ENCODE measurements around the gene ANKUB1.

ANKUB1 gene

DNA sequence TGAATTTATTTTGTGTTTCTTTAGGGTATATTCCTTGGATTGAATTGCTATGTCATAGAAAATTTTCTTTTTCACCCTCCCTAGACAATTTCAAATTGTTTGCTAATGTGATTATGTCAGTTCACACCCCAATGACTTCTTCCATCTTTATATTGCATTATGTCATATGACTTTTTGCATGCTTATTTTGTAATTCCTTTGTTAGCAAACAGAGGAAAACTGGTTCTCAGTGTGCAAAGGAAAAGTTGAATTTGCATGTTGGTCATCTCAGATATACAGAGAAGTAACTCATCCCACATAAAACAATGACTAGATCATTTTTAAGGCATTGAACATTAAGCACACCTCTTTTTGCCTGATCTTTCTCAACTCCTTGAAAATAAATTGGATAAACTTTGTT lies 17.3 kb upstream of the ANKUB1 start:
- no peak for DNase-seq (ENCODE audit: low read depth)

DNA sequence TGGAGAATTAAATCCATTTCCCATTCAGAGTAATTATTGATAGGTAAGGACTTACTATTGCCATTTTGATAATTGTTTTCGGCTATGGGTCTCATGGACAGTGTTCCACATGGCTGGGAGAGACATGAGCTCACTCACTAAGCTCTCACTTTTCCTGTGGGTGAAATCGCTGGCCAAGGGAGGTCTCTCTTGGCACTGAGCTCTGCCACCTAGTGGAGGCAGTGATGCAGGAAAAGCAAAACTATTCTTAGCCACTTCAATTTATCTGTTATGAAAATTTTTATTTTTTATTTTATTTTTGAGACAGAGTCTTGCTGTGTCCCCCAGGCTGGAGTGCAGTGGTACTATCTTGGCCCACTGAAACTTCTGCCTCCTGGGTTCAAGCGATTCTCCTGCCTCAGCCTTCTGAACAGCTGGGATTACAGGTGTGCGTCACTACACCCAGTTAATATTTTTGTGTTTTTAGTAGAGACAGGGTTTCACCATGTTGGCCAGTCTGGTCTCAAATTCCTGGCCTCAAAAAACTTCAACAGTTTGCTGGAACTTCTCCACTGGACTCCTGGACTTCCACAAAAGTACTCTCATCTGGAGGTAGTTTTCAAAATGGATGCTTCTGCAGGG lies 16.0 kb upstream of the ANKUB1 start:
- peak; percentile 38 for DNase-seq (ENCODE audit: low read depth)

DNA sequence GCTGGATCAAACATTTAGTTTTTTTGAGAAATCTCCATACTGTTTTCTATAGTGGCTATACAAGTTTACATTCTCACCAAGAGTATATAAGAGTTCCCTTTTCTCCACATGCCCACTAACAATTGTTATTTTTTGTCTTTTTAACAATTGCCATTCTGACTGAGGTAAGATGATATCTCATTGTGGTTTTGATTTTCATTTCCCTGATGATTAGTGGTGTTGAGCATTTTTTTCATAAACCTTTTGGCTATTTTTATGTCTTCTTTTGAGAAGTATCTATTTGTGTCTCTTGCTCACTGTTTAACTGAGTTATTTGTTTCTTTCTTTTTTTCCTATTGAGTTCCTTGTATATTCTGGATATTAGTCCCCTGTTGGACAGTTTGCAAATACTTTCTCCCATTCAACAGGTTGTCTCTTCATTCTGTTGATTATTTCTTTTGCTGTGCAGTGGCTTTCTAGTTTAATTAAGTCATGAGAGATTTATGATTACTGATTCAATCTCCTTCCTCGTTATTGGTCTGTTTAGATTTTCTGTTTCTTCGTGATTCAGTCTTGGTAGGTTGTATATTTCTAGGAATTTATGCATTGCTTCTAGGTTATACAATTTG lies 13.9 kb upstream of the ANKUB1 start:
- no peak for DNase-seq (ENCODE audit: low read depth)

DNA sequence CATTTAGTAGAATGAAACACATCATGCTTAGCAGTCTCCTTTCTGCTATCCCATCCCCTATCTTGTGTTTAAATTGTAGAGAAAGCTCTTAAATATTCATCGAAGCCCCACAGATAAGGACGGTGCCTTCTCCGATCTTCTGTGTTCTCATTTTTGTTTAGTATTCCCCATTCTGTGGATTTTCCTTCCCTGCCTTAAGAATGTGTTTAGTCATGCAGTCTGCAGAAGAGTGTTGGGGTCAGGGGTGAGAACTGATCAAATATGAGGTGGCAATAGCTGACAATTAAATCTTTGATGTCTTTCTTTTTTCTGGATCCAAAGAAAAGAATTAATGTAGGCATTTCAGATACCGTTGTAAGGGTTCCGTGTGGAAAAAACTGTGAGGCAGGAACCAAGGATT lies 9.3 kb upstream of the ANKUB1 start:
- no peak for DNase-seq (ENCODE audit: low read depth)

DNA sequence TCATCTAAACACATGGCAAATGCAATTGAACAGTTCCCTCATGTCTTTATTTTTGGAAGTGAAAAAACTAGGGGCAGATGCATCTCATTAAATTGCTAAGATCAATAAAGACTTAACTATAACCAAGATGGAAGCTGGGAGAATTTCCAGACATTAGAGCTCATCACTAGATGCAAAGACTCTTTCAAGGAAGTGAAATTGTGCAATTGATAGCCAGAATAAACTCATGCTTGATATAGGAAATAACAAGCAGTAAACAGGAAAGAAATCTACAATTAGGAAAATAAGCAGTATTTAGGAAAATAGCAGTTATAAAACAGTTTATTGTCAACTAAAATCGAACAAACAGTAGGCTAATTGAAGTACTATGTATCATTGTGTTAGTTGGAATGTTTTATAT lies 8.8 kb upstream of the ANKUB1 start:
- no peak for DNase-seq (ENCODE audit: low read depth)

DNA sequence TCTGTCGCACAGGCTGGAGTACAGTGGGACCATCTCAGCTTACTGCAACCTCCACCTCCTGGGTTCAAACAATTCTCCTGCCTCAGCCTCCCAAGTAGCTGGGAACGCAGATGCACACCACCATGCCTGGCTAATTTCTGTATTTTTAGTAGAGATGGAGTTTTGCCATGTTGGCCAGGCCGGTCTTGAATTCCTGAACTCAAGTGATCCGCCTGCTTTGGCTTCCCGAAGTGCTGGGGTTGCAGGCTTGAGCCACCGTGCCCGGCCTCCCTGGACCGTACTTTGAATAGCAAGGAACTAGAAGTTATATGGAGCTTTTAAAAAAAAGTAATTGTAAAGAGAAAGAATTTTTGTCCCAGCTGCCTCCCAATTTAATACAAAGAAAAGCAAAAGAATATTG lies 8.3 kb upstream of the ANKUB1 start:
- DNase-seq (ENCODE audit: low read depth), result no peak

DNA sequence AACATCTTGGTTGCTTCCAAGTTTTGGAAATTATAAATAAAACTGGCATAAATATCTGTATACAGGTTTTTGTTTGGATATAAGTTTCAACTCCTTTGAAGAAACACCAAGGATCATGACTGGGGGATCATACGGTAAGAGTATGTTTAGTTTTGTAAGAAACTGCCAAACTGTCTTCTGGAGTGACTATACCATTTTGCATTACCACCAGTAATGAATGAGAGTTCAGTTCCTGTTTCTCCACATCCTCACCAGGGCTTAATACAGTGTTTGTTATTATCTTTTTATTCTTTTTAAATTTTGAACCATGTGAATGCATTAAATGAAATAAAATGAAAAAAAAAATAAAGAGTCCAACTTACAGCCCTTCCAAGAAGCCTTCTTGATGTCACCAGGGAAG lies 3.7 kb upstream of the ANKUB1 start:
- DNase-seq (ENCODE audit: low read depth), result no peak

DNA sequence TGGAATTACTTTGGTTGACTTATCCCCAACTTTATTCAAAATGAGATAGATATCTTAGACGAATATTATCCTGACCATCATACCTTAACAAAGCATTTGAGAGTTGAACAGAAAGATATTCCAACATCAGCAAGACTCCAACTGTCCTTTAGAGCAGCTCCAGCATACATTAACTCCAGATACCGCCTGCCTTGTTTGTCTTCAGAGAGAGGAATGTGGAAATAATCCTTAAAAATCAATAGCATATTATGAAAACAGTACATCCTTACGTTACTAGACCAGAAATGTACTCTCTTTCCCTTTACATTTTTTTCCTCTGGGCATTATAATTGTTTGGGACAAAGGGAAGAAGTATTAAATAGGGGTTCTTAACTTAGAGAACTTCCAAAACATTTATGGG lies 1.7 kb downstream of the ANKUB1 start:
- DNase-seq (ENCODE audit: low read depth), result no peak

DNA sequence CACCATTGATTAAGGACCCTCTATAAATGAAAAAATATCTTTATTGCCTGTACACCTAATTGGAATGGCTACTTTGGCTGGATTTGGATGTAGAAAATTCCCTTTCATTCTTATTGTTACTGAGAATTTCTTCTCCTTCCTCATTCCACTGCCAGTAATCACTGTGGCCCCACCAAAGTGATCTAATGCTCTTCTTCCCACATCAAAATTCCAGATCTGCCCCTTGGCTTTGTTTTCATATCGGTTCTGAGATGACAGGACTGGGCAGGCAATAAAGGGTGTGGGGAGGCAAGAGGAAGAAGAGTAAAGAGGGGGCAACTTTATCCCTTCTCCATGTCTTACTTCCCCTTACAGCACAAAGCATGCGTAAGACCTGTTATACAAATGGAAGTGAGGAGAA lies 2.1 kb downstream of the ANKUB1 start:
- no peak for DNase-seq (ENCODE audit: low read depth)

DNA sequence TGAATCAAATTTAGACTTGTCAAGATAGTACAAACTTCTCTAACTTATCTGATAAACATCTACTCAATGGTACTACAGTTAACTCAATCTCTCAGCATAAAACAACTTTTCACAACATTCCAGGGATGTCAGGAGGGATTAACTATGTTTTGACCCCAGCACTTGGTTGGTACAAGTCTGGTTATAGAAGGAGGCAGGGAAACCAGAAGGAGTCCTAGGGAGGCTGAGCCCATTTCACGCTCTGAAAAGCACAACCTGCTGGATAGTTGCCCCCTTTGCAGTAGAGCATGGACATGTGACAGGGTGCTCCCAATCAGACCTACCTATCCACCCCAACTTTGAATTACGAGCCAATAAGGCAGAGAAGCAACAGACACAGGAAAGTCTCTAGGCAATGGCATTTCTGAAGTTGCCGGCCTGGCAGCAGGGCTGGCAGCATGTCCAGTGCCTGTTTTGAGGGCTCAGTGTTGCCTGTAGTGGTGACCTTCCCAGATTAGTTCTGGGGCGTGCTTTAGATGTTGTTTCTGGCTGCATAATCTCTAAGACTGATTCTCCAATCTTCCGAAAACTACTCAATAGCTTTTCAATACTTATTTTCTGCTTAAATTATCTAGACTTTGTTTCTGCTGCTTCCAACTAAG lies 8.2 kb downstream of the ANKUB1 start:
- DNase-seq (ENCODE audit: low read depth), result no peak

DNA sequence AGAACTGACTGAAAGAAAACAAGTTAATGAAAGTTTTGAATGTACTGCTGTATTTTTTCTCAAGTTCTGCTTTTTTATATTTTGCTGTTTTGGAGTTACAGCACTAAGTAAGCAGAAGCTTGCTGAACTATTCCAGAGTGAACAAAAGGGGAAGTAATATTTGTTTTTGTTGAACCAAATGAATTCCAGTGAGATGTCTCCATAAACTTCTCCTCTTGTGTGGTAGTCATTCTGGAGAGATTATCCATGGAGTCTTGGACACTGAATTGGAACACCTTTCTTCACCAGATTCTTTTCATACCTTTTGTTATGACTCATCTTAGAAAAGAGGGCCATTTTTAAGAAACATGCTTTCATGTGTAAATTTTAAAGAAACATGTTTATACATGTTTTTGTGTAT lies 8.8 kb downstream of the ANKUB1 start:
- DNase-seq (ENCODE audit: low read depth), result no peak

DNA sequence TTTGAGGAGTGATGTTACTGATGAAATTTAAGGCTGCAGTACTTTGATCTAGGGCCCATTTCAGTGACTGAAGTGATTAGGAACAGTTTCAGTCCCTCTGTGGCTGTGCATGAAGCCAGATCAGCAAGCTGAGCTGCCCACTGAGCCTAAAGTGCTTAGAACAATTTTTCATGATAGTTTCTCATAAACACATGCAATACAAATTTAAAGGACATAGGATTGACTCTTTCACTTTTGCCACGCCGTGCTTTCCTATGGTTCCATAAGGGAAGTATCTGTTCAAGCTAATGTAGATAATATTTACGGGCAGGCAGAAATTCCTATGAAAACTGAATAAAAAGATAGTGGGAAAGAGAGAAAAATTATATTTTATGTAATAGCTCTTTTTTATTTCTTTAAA lies 10.6 kb downstream of the ANKUB1 start:
- DNase-seq (ENCODE audit: low read depth), result no peak

DNA sequence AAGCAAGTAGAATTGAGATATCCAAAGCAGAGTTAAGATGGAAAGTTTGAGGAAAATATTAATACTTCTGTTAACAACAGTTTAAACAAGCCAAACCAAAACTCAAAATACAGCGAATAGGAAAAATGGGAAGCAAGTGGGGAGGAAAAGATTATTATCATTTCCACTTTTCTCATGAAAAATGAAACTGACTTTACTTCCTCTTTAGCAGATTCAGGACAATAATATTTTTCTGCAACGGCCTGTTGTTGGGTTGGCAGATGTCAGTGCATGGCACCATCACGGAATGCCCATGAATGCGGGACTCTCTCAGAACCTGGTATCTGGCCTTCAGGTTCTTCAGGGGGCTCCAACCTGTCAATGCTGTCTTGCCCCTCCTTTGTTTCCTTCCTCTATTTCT lies 11.1 kb downstream of the ANKUB1 start:
- DNase-seq (ENCODE audit: low read depth), result no peak

DNA sequence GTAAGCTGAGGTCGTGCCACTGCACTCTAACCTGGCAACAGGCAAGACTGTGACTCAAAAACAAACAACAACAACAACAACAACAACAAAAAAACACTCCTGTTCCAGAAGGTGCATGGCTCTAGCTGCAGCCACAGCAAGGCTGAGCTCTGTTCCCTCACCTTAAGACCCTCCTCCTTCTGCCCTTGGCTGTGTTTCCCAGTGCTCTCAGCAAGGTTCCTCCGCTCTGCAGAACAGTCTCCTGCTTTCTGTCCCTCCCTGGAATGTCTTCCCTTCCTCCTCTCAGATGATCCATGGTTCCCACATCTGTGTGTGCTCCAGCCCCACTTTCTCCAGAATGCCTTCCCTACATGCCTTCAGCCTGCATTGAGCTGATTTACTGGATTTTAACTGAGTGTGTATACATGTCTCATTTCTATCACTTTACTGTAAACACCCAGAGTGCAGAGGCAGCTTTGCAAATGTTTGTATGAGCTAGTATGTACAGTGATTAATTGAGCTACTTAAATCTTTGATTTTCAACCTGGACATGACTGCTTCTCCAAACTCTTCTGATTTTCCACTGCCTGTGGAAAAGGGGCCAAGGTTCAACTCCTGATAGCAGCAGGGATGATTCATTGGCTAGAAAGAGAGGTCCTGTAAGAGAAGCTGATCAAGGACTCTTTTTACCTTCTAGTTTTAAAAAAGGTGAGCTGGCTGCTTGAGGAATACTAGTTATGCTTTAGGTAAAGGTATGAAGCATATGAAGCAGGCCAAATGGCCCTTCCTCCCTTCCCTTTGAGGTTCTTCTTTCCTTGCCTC lies 14.7 kb downstream of the ANKUB1 start:
- DNase-seq (ENCODE audit: low read depth), result no peak

DNA sequence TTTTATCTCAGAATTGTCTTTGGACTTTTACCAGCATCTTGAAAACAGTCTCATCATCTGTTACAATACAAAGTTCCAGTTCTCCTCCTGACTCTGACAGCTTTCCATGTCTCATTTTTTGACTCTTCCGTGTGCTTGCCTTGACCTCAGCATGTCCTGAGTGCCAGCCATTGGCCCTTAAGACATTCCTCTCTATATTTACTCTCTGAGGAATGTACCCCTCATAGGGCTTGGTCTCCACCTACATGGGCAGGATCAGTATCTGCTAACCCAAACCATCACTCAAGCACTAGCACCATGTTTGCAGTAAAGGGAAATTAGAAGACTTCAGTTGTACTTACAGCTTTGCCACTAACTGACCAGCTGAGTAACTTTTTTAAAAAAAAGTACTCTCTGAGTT lies 16.2 kb downstream of the ANKUB1 start:
- no peak for DNase-seq (ENCODE audit: low read depth)

DNA sequence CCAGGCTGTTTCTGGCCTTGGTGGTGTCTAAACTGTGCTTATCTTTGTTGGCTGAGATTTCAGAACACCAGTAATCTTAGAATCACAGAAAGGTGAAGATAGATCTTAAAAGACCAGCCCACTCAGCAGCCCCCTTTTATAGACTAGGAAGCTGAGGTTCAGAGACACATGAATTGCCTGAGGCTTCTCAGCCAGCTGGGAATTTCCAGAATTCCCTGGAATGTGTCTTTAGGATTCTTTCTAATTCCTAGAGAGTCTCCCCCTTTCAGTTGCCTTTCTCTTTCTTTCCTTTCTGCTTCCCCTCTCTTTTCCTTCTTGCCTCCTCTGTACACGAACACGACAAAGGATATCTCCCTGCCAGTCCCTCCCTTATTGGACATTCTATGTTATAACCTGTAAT lies 19.5 kb downstream of the ANKUB1 start:
- no peak for DNase-seq (ENCODE audit: low read depth)

DNA sequence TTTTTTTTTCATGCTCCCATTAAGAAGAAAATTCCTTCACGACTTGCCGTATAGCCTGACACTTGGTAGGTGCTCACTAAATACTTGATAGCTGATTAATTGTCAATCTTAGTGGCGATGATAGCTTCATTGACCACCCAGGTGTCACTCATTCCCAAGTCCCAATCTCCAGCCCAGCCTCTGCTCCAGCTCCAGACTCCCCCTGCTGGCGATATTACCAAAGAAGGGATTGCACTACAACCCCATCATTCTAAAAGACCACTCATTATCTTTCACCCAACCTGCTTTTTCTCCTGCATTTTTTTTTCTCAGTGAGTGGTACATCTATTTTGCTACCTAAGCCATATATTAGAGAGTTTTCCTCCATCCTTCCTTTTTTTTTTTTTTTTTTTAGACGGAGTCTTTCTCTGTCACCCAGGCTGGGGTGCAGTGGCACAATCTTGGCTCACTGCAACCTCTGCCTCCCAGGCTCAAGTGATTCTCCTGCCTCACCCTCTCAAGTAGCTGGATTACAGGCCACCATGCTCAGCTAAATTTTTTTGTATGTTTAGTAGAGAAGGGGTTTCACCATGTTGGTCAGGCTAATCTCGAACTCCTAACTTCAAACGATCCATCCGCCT lies 20.6 kb downstream of the ANKUB1 start:
- peak; percentile 9 for DNase-seq (ENCODE audit: low read depth)

DNA sequence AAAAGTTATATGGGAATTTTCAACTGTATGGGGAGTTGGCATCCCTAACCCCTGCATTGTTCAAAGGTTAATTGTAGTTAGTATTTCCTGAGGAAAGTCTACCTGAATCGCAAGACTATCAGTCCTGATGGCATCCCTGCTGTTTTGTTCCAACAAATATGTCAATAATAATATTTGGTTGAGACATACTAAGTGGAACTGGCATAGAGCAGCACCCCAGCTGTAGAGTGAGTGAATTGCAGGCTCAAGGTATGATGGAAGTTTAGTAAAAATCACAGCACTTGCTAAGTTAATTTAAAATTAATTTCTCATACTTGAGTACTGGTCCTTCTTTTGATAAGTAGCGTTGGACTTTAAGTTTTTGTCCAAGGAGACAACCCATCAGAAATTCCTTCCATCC lies 22.1 kb downstream of the ANKUB1 start:
- DNase-seq (ENCODE audit: low read depth), result no peak

DNA sequence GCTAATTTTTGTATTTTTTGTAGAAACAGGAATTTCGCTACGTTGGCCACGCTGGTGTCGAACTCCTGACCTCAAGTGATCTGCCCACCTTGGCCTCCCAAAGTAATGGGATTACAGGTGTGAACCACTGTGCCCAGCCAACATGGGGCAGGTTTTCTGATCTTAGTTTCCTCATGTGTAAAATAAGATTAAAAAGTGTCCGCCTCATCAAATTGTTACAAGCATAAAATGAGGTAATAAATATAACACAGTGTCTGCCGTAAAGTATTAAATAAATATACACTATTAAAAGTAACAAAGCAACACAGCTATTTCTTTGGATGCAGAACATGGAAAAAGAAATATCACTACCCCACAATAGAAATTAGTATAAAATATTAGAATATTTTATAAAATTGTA lies 23.6 kb downstream of the ANKUB1 start:
- no peak for DNase-seq (ENCODE audit: low read depth)

DNA sequence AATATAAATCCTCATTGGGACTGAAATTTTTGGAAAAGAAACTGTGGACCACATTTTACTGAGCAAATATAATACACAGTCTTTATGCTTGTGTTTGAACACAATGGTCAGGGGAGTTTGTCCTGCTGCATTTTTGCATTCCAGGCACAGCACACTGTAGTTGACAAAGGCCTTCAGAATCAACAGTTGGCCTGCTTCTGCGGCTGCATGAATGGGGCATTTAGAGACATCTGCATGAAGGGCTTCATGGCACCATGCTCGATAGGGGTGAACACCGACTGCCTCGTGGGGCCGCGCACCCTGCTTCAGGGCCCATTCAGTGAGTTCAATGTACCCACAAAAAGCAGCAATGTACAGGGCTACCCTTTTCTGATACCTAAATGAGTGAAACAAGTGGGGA lies 24.6 kb downstream of the ANKUB1 start:
- no peak for DNase-seq (ENCODE audit: low read depth)

DNA sequence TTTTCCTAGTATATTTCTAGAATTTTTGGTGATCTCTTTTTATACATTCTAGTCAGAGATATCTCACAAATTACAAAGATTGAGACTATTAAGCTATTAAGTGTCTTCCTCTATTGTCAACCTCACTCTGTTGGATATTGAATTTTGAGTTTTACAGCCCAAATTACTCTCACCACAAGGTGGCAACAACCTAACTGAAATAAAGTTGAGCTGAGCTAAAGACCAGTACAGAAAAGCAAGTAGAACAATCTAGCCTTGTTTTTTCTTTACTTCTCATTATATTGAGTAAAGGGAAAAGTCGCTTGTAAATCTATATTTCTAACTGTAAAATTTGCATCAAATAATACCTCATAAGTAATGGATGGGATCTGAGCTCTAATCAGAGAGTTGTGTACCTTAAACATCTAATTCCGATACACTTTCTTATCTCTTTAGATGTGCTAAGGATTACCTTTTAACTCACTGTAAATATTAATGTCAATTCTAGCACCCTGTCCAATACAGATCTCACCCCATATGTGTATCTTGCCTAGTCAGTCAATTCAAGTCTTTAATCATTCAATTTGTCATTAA lies 26.5 kb downstream of the ANKUB1 start:
- DNase-seq (ENCODE audit: low read depth), result no peak

DNA sequence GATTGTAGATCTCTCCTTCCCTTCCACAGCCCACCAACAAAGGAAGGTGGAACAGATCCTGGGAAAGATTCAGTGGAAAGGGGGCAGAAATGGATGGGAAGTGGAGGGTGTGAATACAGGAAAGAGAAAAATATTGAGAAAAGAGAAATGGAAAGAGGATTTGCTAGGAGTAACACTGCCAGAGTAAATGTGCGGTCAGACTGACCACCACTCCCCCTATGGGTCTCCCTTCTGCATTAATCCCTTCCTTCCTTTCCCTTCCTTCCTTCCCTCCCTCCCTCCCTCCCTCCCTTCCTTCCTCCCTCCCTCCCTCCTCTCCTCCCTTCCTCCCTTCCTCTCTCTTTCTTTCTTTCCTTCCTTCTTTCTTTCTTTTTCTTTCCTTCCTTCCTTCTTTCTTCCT lies 28.1 kb downstream of the ANKUB1 start:
- no peak for DNase-seq (ENCODE audit: low read depth)

Measured in activated T-cell treated with anti-CD3 and anti-CD28 coated beads for 1 hour (primary cell).